Thoracic aorta (tissue), 2 donors: ENCODE data around the gene PXDN. TPM values are rescaled to one million over a fixed set of nuclear protein-coding genes. Genes with fewer than 3 reads are reported as not detected.

ENCODE experiments used
- ATAC-seq: fragments of 150-250 bp; one replicate; pipeline ENCODE4 v1.8.0; 2017; ENCODE audit warnings: low read depth; ENCODE audit not compliant: insufficient number of reproducible peaks, low FRiP score
- DNase-seq: peaks from one replicate; pipeline ENCODE4 v3.0.0-alpha.2; 2020; ENCODE audit warnings: low spot score
- H3K27ac ChIP-seq, 2 donors: fragments of 200-600 bp; sonication (generic); 1 replicate in 1 of 2; 2 replicates in 1 of 2; pipeline ENCODE4 v1.5.1; 2016; ENCODE audit warnings: mild to moderate bottlenecking in 2 of 2, moderate library complexity in 2 of 2
- H3K27me3 ChIP-seq: fragments of 200-600 bp; sonication (generic); replicated peaks from 2 replicates; pipeline ENCODE4 v1.6.0; 2016; ENCODE audit warnings: mild to moderate bottlenecking; ENCODE audit not compliant: insufficient read depth
- H3K36me3 ChIP-seq: fragments of 200-600 bp; sonication (generic); one replicate; pipeline ENCODE4 v1.5.1; 2016
- H3K4me1 ChIP-seq, 2 donors: fragments of 200-600 bp; sonication (generic); 1 replicate in 1 of 2; 2 replicates in 1 of 2; pipeline versions ENCODE4 v1.5.1 to v1.6.0; 2016; ENCODE audit warnings: low read depth in 2 of 2, mild to moderate bottlenecking in 1 of 2; ENCODE audit not compliant: control insufficient read depth in 1 of 2
- H3K4me3 ChIP-seq: fragments of 200-600 bp; sonication (generic); 2 replicates; pipeline ENCODE4 v1.5.1; 2016; ENCODE audit warnings: mild to moderate bottlenecking
- H3K9me3 ChIP-seq: fragments of 200-600 bp; sonication (generic); 2 replicates; pipeline ENCODE4 v1.5.1; 2016
- total RNA-seq, 2 donors: library from RNA; depleted of rRNA; stranded (reverse); fragments of >200 nt; gene quantifications; one replicate each; pipeline versions ENCODE4 v1.1.0 to v1.2.3, GENCODE V29; 2016
- TF ChIP-seq, protein P1 (sequence below): fragments of 200-600 bp; sonication (generic); IDR thresholded peaks from one replicate; pipeline ENCODE4 v1.5.1; 2019; ENCODE audit warnings: antibody characterized with exemption

Gene PXDN
- total RNA-seq, 2 donors from 2014 or later = 97.5 to 114 TPM

DNA sequence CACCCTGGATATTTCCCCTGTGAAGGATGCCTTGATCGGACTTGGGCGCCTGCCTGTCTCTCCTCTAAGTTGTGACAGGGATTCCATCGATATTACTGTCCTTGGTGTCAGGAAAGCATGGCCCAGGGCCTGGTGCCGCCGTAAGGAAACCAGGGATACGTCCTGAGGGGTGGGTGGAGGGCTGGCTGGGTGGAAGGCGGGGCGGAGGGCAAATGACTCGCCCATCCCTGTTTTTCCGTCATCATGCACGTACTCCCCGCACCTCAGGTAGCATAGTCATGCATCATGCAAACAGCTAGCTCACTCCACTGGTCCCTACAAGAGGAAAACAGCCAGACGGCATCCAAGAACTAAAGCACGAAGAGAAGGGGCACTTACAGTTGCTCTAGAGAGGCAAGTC lies 57.1 kb downstream of the PXDN start:
- Histone ChIP-seq H3K27me3 (no peaks in the 10 kb centered on the region), H3K4me1 (peaks cover 5 to 10% of the 10 kb centered on the region in 2 donors), H3K36me3 (peaks cover 9% of the 10 kb centered on the region), H3K27ac (no peak overlapping the region), H3K4me3 (no peak overlapping the region), H3K9me3 (no peaks in the 10 kb centered on the region)
- no peak for DNase-seq
- ATAC-seq = no peak
- TF ChIP-seq, protein P1, sequence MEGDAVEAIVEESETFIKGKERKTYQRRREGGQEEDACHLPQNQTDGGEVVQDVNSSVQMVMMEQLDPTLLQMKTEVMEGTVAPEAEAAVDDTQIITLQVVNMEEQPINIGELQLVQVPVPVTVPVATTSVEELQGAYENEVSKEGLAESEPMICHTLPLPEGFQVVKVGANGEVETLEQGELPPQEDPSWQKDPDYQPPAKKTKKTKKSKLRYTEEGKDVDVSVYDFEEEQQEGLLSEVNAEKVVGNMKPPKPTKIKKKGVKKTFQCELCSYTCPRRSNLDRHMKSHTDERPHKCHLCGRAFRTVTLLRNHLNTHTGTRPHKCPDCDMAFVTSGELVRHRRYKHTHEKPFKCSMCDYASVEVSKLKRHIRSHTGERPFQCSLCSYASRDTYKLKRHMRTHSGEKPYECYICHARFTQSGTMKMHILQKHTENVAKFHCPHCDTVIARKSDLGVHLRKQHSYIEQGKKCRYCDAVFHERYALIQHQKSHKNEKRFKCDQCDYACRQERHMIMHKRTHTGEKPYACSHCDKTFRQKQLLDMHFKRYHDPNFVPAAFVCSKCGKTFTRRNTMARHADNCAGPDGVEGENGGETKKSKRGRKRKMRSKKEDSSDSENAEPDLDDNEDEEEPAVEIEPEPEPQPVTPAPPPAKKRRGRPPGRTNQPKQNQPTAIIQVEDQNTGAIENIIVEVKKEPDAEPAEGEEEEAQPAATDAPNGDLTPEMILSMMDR = no peak

DNA sequence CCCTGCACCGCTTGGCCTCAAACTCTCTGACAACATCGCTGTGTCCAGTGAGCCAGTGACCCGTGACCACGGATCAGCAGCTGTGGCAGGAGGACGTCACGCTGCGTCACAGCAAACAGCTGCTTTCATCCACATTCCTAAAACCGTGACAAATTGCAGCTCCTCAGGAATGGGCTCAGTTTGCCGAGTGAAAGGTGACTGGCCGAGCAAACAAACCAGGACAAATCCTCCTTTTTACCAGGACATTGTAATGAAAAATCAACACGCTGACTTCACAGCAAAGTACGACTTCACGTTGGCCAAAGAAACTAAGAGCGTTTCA lies 57.6 kb downstream of the PXDN start:
- Histone ChIP-seq H3K4me1 (peaks cover 5 to 10% of the 10 kb centered on the region in 2 donors), H3K27me3 (no peaks in the 10 kb centered on the region), H3K9me3 (no peaks in the 10 kb centered on the region), H3K27ac (peak overlapping the region in 1 of 2 donors; percentile 29), H3K36me3 (peaks cover 14% of the 10 kb centered on the region), H3K4me3 (no peak overlapping the region)
- DNase-seq (no peak), ATAC-seq (no peak)
- TF ChIP-seq, protein P1 = no peak

DNA sequence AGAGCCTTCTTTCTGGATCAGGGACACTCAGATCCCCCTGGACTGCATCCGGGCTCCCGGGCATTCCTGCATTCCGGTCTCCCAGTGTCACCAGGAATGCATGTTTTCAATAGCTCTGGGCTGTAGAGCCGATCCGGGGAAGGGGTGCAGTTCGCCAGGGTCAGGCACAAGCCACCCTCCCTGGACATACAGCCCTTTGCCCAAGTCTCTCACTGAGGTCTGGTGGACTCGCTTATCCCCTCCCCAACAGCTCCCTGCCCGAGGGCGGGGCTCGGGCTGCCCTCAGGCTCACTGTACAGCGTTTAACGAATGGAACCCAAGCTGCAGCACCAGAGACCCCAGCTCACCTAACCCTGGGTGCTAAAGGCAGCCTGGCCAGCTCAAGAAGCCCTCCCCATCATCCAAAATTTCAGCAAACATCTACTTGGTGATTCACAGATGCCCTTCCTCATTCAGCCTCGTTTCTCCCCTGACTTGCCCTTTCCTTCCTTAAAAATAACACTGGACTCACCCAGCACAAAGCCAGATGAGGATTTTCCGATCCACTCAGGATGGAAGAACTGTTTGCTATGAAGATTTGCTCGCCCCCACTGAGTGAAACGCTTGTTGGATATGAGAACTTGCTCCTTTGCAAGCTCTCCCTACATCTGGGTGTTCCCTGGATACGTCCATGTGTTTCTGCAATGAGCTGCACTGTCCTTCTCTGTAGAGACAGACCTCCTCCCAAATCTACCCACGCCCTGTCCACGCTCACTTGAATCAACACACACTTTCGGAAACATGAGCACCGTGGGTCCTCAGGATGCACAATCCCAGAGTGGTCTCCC lies 58.1 kb downstream of the PXDN start:
- Histone ChIP-seq H3K27me3 (no peaks in the 10 kb centered on the region), H3K4me1 (peaks cover 5 to 10% of the 10 kb centered on the region in 2 donors), H3K9me3 (no peaks in the 10 kb centered on the region), H3K27ac (peak overlapping the region in 1 of 2 donors; percentile 29), H3K36me3 (peaks cover 17% of the 10 kb centered on the region), H3K4me3 (no peak overlapping the region)
- ATAC-seq = peak; percentile 32
- DNase-seq = no peak
- TF ChIP-seq, protein P1 = no peak

DNA sequence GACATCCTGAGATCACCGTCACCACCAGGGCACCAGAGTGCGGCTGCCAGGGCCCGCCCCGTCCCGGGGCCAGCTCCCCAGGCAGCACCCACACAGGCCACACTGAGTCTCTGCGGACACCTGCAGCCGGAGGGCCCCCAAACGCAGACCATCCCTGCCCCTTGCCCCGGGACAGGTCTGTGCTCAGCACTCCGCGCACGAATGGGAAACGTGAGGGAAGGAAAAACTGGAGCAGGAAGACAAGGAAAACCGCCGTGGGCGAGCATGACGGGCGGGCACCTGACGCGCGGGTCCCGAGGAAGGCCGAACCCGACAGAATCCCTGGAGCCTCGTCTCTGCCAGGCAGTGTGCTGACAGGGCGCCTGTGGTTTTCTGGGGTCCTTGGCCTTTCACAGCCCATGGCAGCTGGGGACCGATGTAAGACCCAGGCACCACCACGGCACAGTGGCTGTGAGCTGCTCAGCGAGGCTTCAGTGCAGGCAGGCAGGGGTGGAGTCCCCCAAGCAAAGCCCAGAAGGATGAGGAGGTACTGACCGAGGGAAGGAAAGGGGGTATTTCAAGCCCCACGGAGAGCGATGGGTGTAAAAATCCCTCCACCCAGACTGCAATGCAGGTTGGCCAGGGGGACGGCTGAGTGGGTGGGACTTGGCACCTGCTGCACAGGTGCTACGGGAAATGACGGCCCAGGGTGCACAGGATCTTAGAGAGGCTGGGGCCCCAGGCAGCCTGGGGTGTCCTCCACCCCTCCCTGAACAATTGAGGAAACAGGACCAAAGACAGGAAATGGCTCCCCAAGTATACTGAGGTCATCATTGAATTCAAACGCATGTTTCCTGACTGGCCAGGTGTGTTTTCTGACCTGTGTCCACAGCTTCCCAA lies 59.0 kb downstream of the PXDN start:
- Histone ChIP-seq H3K36me3 (peaks cover 20% of the 10 kb centered on the region), H3K27me3 (no peaks in the 10 kb centered on the region), H3K9me3 (no peaks in the 10 kb centered on the region), H3K4me3 (no peak overlapping the region), H3K4me1 (peaks cover 5 to 10% of the 10 kb centered on the region in 2 donors), H3K27ac (no peak overlapping the region)
- TF ChIP-seq, protein P1 = no peak
- no peak for DNase-seq
- ATAC-seq = no peak

DNA sequence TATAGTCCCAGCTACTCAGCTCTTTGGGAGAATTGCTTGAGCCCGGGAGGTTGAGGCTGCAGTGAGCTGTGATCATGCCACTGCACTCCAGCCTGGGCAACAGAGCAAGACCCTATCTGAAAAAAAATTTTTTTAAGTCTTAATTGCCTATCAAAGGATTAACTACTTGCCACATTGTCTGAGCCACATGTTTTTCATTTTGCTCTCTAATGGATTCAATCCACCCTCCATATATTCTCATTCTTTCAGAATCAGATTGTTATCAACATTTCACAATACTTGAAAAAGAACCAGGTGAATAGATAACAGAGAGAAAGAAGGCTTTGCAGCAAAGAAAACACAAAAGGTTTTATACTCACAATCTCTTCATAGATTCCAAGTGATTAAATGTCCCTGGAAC lies 61.0 kb downstream of the PXDN start:
- H3K4me3 ChIP-seq = no peak overlapping the region
- H3K4me1 ChIP-seq = peaks cover 5 to 10% of the 10 kb centered on the region in 2 donors
- no peak overlapping the region for H3K27ac ChIP-seq
- H3K27me3 ChIP-seq = no peaks in the 10 kb centered on the region
- no peaks in the 10 kb centered on the region for H3K9me3 ChIP-seq
- no peak for ATAC-seq
- no peak for DNase-seq
- H3K36me3 ChIP-seq = peaks cover 25% of the 10 kb centered on the region
- TF ChIP-seq, protein P1 = no peak
